ENCODE data around the gene ULK3. TPM values are rescaled to one million over a fixed set of nuclear protein-coding genes. Genes with fewer than 3 reads are reported as not detected.

Gene ULK3
- total RNA-seq, 6 experiments from 2014 or later = 19.7 to 25.1 (median 22.1) TPM

DNA sequence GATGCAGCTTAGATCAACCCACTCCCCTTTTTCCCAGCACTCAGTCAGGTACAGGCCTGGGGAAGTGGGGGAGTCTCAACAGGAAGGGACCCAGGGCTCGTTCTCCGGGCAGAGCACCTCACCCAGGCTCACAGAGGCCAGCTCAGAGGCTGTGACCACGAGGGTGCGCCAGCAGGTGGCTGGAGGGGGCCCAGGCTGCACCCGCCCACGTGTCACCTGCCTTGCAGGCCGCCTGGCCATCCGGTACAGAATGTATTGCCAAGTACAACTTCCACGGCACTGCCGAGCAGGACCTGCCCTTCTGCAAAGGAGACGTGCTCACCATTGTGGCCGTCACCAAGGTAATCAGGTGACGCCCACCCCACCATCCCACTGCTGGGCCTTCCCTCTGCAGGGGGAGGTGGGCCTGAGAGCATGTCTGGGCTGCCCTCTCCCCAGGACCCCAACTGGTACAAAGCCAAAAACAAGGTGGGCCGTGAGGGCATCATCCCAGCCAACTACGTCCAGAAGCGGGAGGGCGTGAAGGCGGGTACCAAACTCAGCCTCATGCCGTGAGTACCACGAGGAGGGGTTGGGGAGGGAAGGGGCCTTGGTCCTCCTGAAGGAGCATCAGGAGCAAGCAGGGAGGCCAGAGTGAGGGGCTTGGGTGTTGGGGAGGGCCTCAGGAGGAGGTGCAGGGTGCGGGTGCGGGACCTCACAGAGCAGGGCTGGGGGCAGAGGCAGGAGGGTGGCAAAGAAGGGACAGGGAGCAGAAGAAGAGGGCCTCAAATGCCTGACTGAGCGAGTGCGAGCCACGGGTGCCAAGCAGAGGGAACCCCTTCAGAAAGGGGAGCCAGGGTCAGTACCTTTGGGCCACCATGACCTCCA is 44.3 kb downstream of the ULK3 start:
- peak; percentile 86 to 91 (median 91) for DNase-seq
- H3K36me3 ChIP-seq = peaks cover 7 to 24% (median 15%) of the 10 kb centered on the region in 4 donors
- H3K27ac ChIP-seq = peak overlapping the region; percentile 54 to 72 (median 67)
- 61% methylated on average over 6 of the region's 25 CpGs for WGBS (ENCODE audit: insufficient coverage, low coverage, low lambda C conversion rate, missing lambda C conversion rate)
- peak; percentile 74 to 79 (median 78) for ATAC-seq
- TF ChIP-seq POLR2A (IDR thresholded peaks at IDR 0.05) = peak; percentile 62
- TF ChIP-seq, protein P1, sequence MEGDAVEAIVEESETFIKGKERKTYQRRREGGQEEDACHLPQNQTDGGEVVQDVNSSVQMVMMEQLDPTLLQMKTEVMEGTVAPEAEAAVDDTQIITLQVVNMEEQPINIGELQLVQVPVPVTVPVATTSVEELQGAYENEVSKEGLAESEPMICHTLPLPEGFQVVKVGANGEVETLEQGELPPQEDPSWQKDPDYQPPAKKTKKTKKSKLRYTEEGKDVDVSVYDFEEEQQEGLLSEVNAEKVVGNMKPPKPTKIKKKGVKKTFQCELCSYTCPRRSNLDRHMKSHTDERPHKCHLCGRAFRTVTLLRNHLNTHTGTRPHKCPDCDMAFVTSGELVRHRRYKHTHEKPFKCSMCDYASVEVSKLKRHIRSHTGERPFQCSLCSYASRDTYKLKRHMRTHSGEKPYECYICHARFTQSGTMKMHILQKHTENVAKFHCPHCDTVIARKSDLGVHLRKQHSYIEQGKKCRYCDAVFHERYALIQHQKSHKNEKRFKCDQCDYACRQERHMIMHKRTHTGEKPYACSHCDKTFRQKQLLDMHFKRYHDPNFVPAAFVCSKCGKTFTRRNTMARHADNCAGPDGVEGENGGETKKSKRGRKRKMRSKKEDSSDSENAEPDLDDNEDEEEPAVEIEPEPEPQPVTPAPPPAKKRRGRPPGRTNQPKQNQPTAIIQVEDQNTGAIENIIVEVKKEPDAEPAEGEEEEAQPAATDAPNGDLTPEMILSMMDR (IDR thresholded peaks at IDR 0.05) = peak; percentile 22 to 51 (median 36)
- H3K4me1 ChIP-seq = peaks cover 0 to 59% (median 27%) of the 10 kb centered on the region in 4 donors
- H3K4me3 ChIP-seq = peak overlapping the region in 1 of 3 donors; percentile 28
- intact Hi-C loops (cut with DNase I) = no loop called here
- no peaks in the 10 kb centered on the region for H3K27me3 ChIP-seq
- H3K9me3 ChIP-seq = no peaks in the 10 kb centered on the region

DNA sequence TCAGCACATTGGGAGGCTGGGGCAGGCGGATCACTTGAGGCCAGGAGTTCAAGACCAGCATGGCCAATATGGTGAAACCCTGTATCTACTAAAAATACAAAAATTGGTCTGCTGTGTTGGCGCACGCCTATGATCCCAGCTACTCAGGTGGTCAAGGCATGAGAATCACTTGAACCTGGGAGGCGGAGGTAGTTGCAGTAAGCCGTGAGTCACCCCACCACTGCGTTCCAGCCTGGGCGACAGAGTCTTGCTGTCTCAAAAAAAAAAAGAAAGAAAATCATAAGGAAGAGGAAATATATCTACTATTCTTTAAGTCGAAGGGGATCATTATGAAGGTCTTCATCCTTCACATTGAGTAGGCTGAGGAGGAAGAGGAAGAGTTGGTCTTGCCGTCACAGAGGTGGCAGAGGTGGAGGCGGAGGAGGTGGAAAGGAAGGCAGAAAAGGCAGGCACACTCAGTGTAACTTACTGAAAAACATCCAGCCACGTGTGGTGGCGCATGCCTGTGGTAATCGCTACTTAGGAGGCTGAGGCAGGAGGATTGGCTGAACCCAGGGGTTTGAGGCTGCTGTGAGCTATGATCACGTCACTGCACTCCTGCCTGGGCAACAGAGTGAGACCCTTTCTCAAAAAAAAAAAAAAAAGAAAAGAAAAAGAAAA is 46.9 kb downstream of the ULK3 start:
- ATAC-seq (no peak), DNase-seq (no peak)
- Histone ChIP-seq H3K4me3 (no peak overlapping the region), H3K27ac (peak overlapping the region in 1 of 3 donors; percentile 51), H3K36me3 (peaks cover 0 to 2% (median 0%) of the 10 kb centered on the region in 4 donors), H3K27me3 (no peaks in the 10 kb centered on the region), H3K9me3 (no peaks in the 10 kb centered on the region), H3K4me1 (peaks cover 0 to 66% (median 27%) of the 10 kb centered on the region in 4 donors)
- intact Hi-C loops (cut with DNase I) = no loop called here
- WGBS (ENCODE audit: insufficient coverage, low coverage, low lambda C conversion rate, missing lambda C conversion rate) = 80% methylated on average over 12 of the region's 14 CpGs
- TF ChIP-seq POLR2A (IDR thresholded peaks at IDR 0.05) = no peak
- TF ChIP-seq, protein P1 (IDR thresholded peaks at IDR 0.05) = no peak

DNA sequence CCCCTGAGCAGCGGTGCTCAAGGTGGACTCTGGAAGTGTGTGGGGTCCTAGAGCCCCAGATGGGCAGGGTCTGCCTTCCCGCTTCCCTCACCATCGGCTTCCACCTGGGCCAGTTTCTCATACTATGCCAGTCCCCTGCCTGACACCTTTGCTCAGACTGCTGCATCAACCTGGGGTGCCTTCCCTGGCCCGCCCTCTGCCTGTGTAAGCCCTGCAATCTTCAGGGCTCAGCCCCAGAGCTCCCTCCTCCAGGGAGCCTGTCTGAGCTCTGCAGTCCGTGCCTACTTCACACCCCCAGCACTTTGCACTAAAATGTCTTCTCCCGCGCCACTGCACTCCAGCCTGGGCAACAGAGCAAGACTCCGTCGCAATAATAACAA is 48.0 kb downstream of the ULK3 start:
- TF ChIP-seq, protein P1 (IDR thresholded peaks at IDR 0.05) = no peak
- TF ChIP-seq POLR2A (IDR thresholded peaks at IDR 0.05) = no peak
- peak overlapping the region in 1 of 3 donors; percentile 51 for H3K27ac ChIP-seq
- ATAC-seq (no peak), DNase-seq (no peak)
- no peaks in the 10 kb centered on the region for H3K27me3 ChIP-seq
- WGBS (ENCODE audit: insufficient coverage, low coverage, low lambda C conversion rate, missing lambda C conversion rate) = 90% methylated on average over 5 of the region's 9 CpGs
- H3K4me1 ChIP-seq = peaks cover 0 to 68% (median 28%) of the 10 kb centered on the region in 4 donors
- no peaks in the 10 kb centered on the region for H3K9me3 ChIP-seq
- no peak overlapping the region for H3K4me3 ChIP-seq
- intact Hi-C loops (cut with DNase I) = no loop called here
- H3K36me3 ChIP-seq = no peaks in the 10 kb centered on the region

DNA sequence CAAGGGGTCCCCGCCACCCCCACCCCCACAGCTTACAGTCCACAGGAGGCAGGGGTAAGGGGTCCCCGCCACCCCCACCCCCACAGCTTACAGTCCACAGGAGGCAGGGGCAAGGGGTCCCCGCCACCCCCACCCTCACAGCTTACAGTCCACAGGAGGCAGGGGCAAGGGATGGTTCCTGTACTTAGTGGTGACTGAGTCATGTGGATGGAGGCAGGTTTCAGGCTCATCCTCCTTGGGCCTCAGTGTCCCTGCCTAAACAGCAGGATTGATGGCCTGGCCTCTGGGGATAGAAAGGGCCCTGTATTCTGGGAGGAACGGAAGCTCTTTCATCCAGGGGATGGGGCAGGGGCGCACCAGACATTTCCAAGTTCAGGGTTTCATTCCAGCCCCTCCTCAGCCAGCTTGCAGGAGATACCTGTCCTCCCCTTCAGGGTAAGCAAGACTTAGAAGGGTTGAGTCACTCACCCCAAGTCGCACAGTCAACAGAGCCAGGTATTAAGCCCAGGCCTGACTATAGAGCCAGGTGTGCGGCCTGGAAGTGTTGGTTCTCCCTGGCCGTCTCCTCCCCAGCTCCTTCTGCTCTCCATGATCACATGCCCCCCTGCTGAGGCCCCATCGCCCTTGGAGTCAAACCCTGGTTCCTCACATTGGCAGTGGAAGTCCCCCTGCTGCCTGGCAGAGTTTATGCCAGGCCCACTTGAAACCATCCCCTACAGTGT is 48.5 kb downstream of the ULK3 start:
- no CpG with 5 or more reads among the region's 9 CpGs for WGBS (ENCODE audit: insufficient coverage, low coverage, low lambda C conversion rate, missing lambda C conversion rate)
- peaks cover 0 to 68% (median 30%) of the 10 kb centered on the region in 4 donors for H3K4me1 ChIP-seq
- no peak for TF ChIP-seq POLR2A (IDR thresholded peaks at IDR 0.05)
- TF ChIP-seq, protein P1 (IDR thresholded peaks at IDR 0.05) = no peak
- intact Hi-C loops (cut with DNase I) = no loop called here
- H3K36me3 ChIP-seq = no peaks in the 10 kb centered on the region
- H3K9me3 ChIP-seq = no peaks in the 10 kb centered on the region
- no peak for DNase-seq
- H3K27me3 ChIP-seq = no peaks in the 10 kb centered on the region
- H3K4me3 ChIP-seq = no peak overlapping the region
- H3K27ac ChIP-seq = no peak overlapping the region
- ATAC-seq = no peak
